GM19397 (cell line): ENCODE data around the gene CACUL1.
"Not testable (repeated sequence)": the region's sequence is repeated elsewhere in the genome, so short reads cannot be mapped to it uniquely, and the experiment has no call there.

ENCODE experiments used
- ATAC-seq: cut with Tn5 transposase; IDR thresholded peaks from one replicate; pipeline ENCODE4 v1.9.1; 2021; ENCODE audit warnings: mild to moderate bottlenecking, moderate library complexity; ENCODE audit not compliant: unreplicated experiment

Gene CACUL1

GRCh38 chr10:118754556-118755423 is at the start of gene CACUL1:
Gene CACUL1 (minus strand): TSS chr10:118754970. CDS start chr10:118754762, 208 bp downstream.
- ATAC-seq = peak; percentile 96

GRCh38 chr10:118804262-118804773 is 49.5 kb upstream of the CACUL1 start:
- ATAC-seq = no peak

- ATAC-seq = no peak
These were observed 47.5 kb upstream of the CACUL1 start for GRCh38 chr10:118802126-118802793.

- no peak for ATAC-seq
These were observed 46.1 kb upstream of the CACUL1 start for GRCh38 chr10:118800920-118801319.

GRCh38 chr10:118799777-118800176 is 45.0 kb upstream of the CACUL1 start:
- no peak for ATAC-seq

GRCh38 chr10:118798231-118798662 is 43.5 kb upstream of the CACUL1 start:
- no peak for ATAC-seq

GRCh38 chr10:118794971-118795370 is 40.2 kb upstream of the CACUL1 start:
- ATAC-seq = not testable (repeated sequence)

GRCh38 chr10:118793545-118793944 is 38.8 kb upstream of the CACUL1 start:
- ATAC-seq = no peak

- no peak for ATAC-seq
These were observed 37.8 kb upstream of the CACUL1 start for GRCh38 chr10:118792526-118792925.

GRCh38 chr10:118790058-118790457 is 35.3 kb upstream of the CACUL1 start:
- no peak for ATAC-seq

- no peak for ATAC-seq
These were observed 30.8 kb upstream of the CACUL1 start for GRCh38 chr10:118785551-118785950.

GRCh38 chr10:118783776-118784545 is 29.2 kb upstream of the CACUL1 start:
- no peak for ATAC-seq

- not testable (repeated sequence) for ATAC-seq
These were observed 28.2 kb upstream of the CACUL1 start for GRCh38 chr10:118782916-118783465.

GRCh38 chr10:118781541-118781940 is 26.8 kb upstream of the CACUL1 start:
- ATAC-seq = no peak

GRCh38 chr10:118778727-118779126 is 24.0 kb upstream of the CACUL1 start:
- no peak for ATAC-seq

GRCh38 chr10:118776960-118777359 is 22.2 kb upstream of the CACUL1 start:
- ATAC-seq = no peak

GRCh38 chr10:118776033-118776432 is 21.3 kb upstream of the CACUL1 start:
- no peak for ATAC-seq

- ATAC-seq = no peak
These were observed 20.7 kb upstream of the CACUL1 start for GRCh38 chr10:118775478-118775877.

GRCh38 chr10:118773041-118773440 is 18.3 kb upstream of the CACUL1 start:
- no peak for ATAC-seq

GRCh38 chr10:118771976-118772375 is 17.2 kb upstream of the CACUL1 start:
- no peak for ATAC-seq
